ENCODE measurements around the gene NT5DC3.

- TF ChIP-seq POLR2AphosphoS2 (conservative IDR thresholded peaks at IDR 0.05; ENCODE audit: low read length): no peak
- TF ChIP-seq RNF2 (IDR thresholded peaks at IDR 0.05; ENCODE audit: borderline replicate concordance, low read depth): no peak
- TF ChIP-seq RAD21 (conservative IDR thresholded peaks at IDR 0.05 in 1 of 2, IDR thresholded peaks at IDR 0.05 in 1 of 2): no peak
- TF ChIP-seq SREBF2 (IDR thresholded peaks at IDR 0.05): no peak
- TF ChIP-seq ZC3H11A (IDR thresholded peaks at IDR 0.05): no peak
Observed at GRCh38 chr12:103742349-103742932, 98.6 kb downstream of the NT5DC3 start.
